GM18951 (cell line): ENCODE data around the gene EPB41L2.

Experiments used
- POLR2A ChIP-seq: IDR thresholded peaks from 4 replicates; pipeline ENCODE4 v1.6.1; 2011; ENCODE audit warnings: mild to moderate bottlenecking; ENCODE audit not compliant: insufficient read length, insufficient read depth; ENCODE audit errors: extremely low read depth
- in situ Hi-C: fragments of 300-500 bp; cut with MboI; formaldehyde crosslinking; loops from one replicate; pipeline ENCODE4 v1.12.0; 2022; ENCODE audit warnings: low sequenced_read_pairs, mixed read lengths, inconsistent platforms; ENCODE audit not compliant: unreplicated experiment

EPB41L2 gene

GRCh38 chr6:130966344-130966980 is 96.6 kb downstream of the EPB41L2 start:
- in situ Hi-C loops = no loop called here
- no peak for TF ChIP-seq POLR2A

- in situ Hi-C loops = no loop called here
- no peak for TF ChIP-seq POLR2A
Observed at GRCh38 chr6:130965656-130966055, 97.4 kb downstream of the EPB41L2 start.

DNA sequence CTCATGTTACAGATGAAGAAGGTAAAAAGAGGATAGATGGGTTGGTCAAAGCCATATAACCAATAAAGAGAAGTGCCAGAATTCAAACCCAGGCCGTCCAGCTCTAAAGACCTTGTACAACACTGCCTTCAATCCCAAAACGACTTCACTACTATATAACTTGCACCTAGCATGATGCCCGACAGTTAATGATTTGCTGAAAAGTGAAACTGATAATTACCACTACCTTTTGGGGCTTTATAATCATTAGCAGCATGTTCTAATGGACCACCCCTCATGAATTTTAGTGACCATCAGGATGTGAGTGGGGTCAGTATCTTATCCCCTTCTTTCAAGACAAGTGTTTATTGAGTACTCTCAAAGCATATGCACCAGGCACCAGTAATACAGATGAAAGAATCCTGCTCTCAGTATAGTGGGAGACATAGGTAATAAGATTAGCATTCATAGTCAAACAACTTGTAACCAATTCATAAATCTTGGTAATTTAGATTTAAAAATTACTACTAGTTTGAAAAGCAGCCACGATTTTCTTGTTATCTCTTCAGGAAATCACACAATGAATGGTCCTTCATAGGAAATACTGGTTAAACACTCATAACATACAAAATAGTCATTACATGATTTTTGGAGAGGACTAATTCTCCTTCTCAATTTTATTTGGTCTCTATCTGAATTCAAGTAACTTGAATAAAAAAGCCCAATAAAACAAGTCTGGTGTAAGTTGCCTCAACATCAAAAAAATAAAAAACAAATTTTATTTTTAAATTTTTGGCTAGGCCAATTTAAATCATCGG is 98.0 kb downstream of the EPB41L2 start:
- TF ChIP-seq POLR2A = no peak
- in situ Hi-C loops = no loop called here

GRCh38 chr6:130964289-130964688 is 98.8 kb downstream of the EPB41L2 start:
- in situ Hi-C loops = no loop called here
- TF ChIP-seq POLR2A = no peak

- in situ Hi-C loops = no loop called here
- TF ChIP-seq POLR2A = no peak
Observed at GRCh38 chr6:130962966-130963365, 100.1 kb downstream of the EPB41L2 start.

GRCh38 chr6:130961148-130961547 is 101.9 kb downstream of the EPB41L2 start:
- no peak for TF ChIP-seq POLR2A
- in situ Hi-C loops = no loop called here

DNA sequence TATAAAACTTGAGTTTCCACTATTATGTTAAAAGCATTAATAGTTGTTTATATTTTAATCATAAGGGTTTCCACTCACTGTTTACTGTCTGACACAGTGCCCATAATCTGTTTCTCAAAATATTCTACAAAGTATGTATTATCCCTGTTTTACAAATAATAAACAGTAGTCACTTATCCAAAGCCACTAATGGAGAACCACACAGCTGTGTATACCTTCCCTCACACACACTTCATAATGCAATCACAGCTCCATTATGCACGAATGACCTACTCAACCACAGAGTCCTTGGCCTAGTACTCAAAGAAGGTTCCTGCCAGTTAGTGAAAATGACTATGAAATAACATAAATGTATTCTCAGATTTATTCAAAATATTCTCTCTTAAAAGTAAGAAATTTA is 103.1 kb downstream of the EPB41L2 start:
- in situ Hi-C loops = no loop called here
- TF ChIP-seq POLR2A = no peak

- in situ Hi-C loops = no loop called here
- no peak for TF ChIP-seq POLR2A
Observed at GRCh38 chr6:130958468-130958867, 104.6 kb downstream of the EPB41L2 start.

GRCh38 chr6:130955755-130956154 is 107.3 kb downstream of the EPB41L2 start:
- no peak for TF ChIP-seq POLR2A
- in situ Hi-C loops = no loop called here

DNA sequence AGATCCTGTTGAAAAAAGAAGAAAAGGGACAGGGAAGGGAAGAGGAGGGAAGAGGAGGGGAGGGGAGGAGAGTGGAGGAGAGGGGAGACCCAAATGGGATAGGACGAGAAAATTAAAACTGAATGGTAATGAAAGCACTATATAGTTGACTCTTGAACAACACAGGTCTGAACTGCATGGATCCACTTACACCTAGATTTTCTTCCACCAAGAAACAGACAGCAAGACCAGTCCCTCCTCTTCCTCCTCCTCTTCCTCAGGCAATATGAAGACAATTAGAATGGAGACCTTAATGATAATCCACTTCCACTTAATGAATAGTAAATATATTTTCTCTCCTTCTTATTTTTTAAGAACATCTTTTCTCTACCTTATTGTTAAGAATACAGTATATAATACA is 113.5 kb downstream of the EPB41L2 start:
- in situ Hi-C loops = no loop called here
- TF ChIP-seq POLR2A = no peak

GRCh38 chr6:130947464-130947863 is 115.6 kb downstream of the EPB41L2 start:
- in situ Hi-C loops = no loop called here
- no peak for TF ChIP-seq POLR2A

DNA sequence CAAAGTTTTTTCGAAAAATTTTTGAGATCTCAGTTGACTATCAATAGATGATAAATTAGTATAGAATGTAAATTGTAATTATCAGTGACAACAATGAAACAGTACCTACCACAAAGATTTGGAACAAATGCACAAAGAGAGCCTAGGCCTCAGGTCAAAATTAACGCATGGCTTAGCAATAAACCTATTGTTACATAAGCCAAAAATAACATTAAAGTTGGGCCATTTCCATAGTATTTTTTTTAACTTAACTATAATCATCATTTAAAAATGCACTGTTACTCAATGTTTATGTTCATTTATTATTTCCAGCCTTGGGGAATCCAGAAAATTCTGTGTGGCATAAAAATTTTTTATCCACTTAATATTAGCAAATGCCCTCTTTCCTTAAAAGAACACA is 117.0 kb downstream of the EPB41L2 start:
- no peak for TF ChIP-seq POLR2A
- in situ Hi-C loops = no loop called here

GRCh38 chr6:130945401-130945919 is 117.6 kb downstream of the EPB41L2 start:
- in situ Hi-C loops = no loop called here
- TF ChIP-seq POLR2A = no peak

DNA sequence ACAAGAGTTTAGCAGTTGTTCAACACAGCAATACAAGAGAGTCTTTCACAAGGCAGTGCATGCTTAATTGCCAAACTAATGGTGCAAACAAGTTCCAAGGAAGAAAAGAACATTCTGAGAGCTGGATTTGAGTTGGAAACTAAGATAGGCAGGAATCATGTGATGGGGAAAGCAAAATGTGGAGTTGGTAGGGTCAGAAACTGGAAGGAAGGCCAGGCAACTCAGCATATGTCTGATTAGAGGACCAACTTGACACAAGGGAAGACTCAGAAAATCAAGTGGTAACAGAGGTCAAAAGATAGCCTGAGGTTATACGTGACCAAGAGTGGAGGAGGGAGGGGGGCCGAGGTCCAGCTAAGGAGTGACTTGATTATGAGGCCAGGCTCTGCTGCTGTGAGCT is 118.6 kb downstream of the EPB41L2 start:
- in situ Hi-C loops = no loop called here
- no peak for TF ChIP-seq POLR2A
